ENCODE measurements around the gene GCK.

- no peak for TF ChIP-seq CTCF (IDR thresholded peaks at IDR 0.05; ENCODE audit: insufficient read depth, low read length, poor library complexity, severe bottlenecking)
- no peak for TF ChIP-seq EZH2phosphoT487 (conservative IDR thresholded peaks at IDR 0.05; ENCODE audit: low read length)
Observed at GRCh38 chr7:44221231-44221791, 32.1 kb upstream of the GCK start.
